ENCODE measurements around the gene CMBL. TPM values are rescaled to one million over a fixed set of nuclear protein-coding genes. Genes with fewer than 3 reads are reported as not detected.

Gene CMBL
- polyA plus RNA-seq, 3 donors, result 41.2 to 52.2 (median 41.6) TPM

DNA sequence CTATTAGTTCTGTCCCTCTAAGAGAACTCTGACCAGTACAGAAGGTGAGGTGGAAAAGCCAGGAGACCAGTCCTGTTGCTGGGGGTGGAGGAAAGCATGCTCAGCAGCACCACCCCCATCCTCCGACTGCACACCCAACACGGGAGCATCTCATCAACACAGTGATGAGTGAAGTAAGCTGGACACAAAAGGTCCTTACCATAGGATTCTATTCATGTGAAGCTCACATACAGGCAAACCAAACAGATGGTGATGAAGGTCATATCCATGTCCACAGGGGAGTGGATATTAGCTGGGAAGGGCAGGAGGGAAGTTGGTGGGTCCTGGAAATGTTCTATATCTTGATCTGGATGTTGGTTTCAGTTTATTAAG, 31.0 kb upstream of the CMBL start:
- no peak for DNase-seq (ENCODE audit: extremely low read depth in 1 of 11, low read depth in 9 of 11, low spot score in 4 of 11)

DNA sequence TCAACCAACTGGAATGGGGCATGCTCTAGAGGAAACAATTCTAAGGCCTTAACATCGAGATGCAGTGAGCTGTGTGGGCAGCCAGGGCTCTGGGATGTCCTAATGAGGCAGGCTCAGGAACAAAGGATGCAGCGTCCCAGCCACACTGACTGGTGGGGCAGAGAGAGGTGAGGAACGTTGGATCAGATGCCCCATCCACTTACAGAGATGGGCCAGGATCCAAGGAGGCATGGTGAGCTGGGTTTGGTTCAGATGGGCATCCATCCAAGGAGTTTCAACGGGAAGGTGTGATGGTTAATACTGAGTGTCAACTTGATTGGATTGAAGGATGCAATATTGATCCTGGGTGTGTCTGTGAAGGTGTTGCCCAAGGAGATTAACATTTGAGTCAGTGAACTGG, 30.3 kb upstream of the CMBL start:
- no peak for DNase-seq (ENCODE audit: extremely low read depth in 1 of 11, low read depth in 9 of 11, low spot score in 4 of 11)

DNA sequence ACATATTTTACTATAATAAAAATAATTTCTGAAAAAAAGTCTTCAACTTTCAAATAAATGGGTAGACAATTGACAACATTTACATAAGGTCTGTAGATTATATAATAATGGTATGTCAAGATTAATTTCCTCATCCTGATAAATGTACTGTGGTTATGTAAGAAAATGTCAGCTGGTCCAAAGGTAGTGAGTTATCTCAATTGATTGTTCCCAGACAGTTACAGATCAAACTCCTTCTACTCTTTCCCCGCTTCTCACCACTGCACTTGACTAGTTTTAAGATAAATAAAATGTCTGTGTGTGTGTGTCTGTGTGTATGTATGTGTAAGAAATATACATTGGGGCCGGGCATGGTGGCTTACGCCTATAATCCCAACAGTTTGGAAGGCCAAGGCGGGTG, 29.4 kb upstream of the CMBL start:
- DNase-seq (ENCODE audit: extremely low read depth in 1 of 11, low read depth in 9 of 11, low spot score in 4 of 11), result no peak

DNA sequence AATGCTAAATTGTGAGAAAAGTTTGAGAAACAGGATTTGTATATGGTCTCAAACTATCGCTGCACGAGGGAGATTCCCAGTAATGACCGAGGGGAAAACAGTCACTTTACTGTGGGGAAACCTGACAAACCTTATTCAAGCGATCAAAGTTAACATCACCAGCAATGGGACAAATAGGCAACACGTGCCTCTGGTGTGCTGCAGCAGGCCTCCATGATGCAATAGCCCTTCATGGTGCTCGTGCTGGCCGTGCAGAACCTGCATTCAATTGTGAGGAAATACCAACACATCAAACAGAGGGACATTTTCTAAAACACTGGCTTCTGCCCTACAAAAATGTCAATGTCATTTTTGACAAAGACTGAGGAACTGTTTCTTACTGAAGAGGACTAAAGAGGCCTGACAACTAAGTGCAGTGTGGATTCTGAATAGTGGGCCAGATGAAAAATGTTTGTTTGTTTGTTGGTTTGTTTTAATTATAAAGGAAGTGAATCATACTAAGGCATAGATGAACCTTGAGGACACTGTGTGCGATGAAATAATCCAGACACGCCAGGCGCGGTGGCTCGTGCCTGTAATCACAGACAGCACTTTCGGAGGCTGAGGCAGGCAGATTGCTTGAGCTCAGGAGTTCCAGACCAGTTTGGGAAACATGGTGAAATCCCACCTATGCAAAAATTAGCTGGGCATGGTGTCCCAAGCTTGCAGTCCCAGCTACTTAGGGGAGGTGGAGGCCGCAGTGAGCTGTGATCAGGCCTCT, 28.2 kb upstream of the CMBL start:
- no peak for DNase-seq (ENCODE audit: extremely low read depth in 1 of 11, low read depth in 9 of 11, low spot score in 4 of 11)

DNA sequence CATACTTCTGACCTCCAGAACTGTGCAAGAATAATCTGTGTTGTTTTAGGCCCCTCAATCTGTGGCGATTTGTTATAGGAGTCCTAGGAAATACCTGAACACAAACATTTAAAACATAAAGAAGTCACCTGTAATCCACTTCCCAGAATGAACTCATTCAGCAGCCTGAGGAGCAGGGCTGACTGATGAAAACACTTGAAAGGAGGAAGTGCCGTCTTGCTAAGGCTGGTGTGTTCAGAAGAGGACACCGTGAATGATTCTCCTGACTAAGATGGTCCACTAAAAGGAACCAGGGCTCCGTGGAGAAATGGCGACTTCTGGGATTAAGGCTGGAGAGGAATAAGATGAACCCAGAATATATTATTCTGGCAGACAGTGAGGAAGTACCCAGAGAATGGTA, 27.1 kb upstream of the CMBL start:
- no peak for DNase-seq (ENCODE audit: extremely low read depth in 1 of 11, low read depth in 9 of 11, low spot score in 4 of 11)

DNA sequence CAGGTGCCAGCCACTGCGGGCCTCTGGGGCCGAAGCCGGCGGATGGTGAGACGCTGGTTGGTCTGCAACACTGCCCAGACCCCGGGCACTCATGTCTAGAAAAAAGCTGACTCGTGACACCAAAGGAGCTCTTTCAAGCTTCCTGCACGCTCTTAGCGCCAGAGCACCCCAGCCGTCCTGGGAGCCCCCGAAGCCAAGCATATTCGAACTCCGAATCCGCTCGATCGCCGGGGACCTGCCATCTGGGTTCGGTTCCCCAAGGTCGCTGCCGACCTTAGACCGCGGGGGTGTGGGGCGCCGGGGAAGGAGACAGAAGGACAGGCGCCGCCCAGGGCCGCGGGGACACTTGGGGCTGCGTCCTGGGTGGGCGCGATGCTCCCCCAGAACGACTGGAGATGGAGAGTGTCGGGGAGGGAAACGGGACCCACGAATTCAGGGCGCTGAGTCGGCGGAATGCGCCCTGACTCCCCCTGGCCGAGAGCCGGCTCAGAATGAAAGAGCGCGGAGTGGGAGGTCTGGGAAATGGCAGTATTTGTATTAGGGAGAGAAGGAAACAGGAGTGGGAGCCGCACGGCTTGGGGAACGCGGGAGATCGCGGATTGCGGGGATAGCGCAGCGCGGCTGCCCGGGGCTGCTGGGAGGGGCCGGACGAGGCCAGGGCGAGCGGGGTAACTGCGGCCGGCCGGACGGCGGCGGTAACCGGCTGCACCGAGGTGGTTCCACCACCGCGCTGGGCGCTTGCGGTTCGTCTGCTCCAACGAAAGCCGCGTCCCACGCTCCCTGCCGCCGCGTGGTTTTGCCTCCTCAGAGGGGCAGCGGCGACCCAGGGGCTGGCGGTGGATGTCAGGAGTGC, 25.7 kb upstream of the CMBL start:
- no peak for DNase-seq (ENCODE audit: extremely low read depth in 1 of 11, low read depth in 9 of 11, low spot score in 4 of 11)

DNA sequence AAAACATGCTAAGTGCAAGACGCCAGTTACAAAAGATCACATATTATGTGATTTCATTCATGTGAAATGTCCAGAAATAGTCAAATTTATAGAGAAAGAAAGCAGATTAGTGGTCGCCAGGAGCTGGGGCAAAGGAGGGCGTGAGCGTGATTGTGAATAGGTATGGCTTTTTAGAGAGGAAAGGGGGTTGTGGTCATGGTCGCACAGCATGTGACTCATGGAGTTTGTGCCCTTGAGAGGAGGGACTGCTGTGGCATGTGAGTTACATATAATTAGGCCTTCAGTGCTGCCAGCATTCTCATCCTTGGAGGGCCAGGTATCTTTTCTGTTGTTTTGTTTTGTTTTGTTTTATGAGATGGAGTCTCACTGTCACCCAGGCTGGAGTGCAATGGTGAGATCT, 24.6 kb upstream of the CMBL start:
- no peak for DNase-seq (ENCODE audit: extremely low read depth in 1 of 11, low read depth in 9 of 11, low spot score in 4 of 11)

DNA sequence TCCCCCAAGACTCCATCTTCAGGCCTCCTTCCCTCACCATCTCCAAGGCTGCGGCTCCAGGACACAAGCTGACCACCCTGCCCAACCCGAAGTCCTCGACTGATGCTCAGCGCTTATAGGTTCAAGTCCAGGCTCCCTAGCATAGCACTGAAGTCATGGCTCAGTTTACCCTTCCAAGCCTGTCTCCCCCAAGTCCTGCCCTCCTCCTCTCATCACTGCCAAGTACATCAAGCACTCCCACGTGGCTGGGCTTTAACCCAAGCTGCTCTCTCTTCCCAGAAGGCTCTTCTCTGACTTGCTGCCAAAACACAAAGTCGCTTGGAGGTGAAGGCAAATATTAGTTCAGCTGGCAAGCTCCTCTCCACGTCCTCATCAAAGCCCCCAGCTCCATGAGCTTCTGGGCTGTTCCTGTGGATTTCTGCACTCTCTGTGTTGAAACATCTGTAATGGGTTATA, 23.7 kb upstream of the CMBL start:
- DNase-seq (ENCODE audit: extremely low read depth in 1 of 11, low read depth in 9 of 11, low spot score in 4 of 11), result peak in 5 of 11 donors; percentile 70 to 89 (median 76)

DNA sequence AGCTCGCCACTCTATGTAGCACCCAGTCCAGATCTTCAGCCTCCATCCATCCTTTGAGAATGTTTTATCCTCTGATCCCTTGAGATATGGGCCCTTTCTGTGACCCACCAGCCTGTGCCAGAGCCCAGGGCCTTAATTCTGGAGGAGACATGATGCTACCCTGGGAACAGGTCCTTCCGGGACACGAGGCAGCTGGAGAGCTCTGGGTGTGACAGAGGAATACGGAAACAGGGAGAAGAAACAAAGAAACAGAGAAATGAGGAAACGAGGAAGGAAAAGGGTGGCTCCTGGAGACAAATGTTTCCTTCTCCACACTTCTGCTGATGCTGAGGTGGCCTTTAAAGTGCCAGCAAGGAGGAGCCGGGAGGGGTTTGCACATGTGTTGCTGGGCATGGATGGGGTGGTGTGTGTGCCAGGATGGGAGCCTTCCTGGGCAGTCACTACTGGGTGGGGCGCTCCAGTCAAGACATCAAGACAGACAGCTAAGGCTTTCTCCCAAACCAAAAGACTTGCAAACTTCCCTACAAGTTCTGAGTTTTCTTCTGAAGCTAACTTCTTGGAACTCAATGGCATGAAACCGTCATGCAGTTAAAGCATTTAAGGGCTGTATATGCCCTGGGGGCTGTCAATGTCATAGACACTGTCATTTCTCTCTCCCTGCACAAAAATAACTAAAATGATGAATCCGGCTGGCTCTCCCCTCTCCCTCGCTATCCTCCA, 23.0 kb upstream of the CMBL start:
- DNase-seq (ENCODE audit: extremely low read depth in 1 of 11, low read depth in 9 of 11, low spot score in 4 of 11), result no peak

DNA sequence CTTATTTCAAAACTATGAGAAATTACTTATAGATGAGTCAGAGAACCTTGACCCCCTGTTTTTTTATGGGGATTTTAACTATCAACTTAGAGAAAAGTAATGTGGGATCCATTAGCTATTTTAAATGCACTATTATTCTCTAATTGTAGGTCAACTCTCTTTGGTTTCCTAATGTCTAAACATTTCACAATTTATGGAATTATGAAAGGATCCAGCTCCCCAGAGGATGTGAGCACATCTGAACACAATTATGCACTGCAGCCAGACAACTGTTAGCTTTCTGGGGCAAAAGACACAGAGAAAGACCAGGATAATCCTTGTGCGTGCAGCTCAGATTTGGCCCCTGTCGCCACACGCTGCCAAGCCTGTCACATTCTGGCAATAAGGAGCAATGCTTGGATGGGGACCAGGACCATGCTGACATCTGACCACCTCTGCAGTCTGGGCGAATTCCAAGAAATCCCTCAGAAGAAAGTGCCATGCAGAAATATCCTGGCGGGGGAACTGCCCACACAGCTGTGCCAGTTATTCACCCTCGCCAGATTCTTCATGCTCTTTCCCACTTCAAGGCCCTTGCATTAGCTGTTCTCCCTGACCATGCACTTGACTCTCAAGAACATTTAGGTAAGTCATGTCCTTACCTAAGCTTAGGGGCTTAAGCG, 22.2 kb upstream of the CMBL start:
- DNase-seq (ENCODE audit: extremely low read depth in 1 of 11, low read depth in 9 of 11, low spot score in 4 of 11), result no peak

DNA sequence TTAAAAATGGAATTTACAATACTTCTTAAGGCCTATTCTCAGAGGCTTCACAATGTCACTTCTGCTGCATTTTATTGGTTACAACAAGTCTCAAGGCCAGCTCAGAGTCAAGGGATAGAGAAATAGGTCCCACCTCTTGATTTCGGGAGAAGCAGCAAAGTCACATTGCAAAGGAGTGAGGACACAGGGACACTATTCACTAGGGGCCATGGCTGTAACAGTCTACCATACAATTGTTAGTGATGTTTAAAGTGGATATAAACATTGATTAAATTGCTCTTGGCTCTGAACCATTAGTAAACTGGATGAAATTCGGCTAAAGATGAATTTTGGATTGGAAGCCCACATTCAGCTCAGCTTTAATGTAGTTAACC, 21.7 kb upstream of the CMBL start:
- no peak for DNase-seq (ENCODE audit: extremely low read depth in 1 of 11, low read depth in 9 of 11, low spot score in 4 of 11)

DNA sequence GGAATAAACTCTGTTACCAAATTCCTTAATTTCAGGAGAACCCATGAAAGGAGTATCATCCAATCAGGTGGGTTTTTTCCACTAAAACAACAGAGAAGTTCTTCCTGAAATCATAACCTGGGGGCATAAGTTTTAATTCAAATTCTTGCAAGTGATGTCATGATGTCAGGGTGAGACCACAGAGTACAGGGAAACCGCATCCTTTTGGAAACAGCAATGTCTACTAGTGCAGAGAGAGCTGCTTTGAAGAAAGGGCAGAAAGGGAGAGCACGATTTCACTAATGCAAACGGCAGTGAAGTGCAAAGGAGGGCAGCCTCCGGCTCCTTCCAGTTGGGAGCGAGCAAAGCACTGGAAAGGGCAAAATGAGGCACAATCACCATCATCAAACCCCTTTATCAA, 20.6 kb upstream of the CMBL start:
- no peak for DNase-seq (ENCODE audit: extremely low read depth in 1 of 11, low read depth in 9 of 11, low spot score in 4 of 11)

DNA sequence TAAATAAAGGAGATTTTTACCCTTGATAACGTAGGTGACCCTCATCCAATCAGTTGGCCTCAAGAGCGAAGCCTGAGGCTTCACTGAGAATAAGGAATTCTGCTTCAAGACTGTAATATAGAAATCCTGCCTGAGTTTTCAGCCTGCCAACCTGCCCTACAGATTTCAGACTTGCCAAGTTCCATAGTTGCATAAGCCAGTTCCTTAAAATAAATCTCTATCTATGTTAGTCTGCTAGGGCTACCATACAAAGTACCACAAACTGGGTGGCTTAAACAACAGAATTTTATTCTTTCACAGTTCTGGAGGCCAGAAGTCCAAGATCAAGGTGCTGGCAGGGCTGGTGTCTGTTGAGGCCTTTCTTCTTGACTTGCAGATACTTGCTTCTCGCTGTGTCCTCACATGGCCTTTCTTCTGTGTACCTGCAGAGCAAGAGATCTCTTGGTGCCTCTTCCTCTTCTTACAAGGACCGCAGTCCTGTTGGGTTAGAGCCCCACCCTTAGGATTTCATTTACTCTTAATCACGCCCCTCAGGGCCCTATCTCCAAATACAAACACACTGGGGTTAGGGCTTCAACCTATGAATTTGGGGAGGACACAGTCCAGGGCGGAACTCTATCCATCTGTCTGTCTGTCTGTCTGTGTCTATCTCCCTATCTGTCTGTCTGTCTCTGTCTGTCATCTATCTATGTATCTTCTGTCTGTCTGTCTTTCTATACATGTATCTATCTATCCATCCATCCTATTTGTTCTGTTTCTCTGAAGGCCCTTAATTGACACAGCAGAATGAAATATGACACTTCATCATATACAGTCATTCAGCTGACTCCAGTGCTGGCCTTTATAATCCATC, 17.0 kb upstream of the CMBL start:
- DNase-seq (ENCODE audit: extremely low read depth in 1 of 11, low read depth in 9 of 11, low spot score in 4 of 11), result no peak

DNA sequence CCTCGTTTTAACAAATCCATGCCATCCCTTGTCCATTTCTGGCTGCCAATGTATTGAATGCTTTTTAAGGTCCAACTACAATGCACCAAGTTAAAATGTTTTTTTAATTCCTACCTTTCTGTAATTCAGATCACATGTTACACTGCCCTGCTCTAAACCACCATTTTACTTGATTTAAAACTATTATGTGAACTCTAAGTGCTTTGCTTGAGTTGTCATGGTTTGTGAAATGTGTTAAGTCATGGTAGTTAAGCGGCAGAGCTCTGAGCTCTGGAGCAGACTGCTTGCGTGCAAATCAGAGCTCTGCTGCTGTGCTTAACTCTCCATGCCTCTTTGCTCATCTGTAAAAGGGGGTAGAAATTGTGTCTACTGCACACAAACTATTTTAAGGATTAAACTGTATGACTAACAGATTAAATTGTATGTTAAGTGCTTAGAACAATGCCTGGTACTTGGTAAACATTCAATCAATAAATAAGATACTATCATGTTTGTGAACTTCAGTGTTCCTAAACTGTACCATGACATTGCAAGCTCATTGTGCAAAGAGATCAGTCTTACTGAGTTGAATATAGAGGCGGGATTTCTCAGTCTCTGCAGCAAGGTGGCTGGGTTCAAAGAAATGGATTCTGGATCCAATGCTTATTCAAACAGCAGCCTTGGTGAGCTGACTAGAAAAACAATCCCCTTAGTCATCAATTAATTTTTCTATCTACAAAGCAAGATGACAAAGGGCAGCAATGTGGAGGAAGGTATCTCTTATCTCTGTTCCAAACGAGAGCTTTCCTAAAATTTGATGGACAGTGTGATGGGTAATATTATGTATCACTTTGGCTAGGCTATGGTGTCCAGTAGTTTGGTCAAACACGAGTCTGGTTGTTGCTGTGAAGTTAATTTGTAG, 16.1 kb upstream of the CMBL start:
- DNase-seq (ENCODE audit: extremely low read depth in 1 of 11, low read depth in 9 of 11, low spot score in 4 of 11), result no peak

DNA sequence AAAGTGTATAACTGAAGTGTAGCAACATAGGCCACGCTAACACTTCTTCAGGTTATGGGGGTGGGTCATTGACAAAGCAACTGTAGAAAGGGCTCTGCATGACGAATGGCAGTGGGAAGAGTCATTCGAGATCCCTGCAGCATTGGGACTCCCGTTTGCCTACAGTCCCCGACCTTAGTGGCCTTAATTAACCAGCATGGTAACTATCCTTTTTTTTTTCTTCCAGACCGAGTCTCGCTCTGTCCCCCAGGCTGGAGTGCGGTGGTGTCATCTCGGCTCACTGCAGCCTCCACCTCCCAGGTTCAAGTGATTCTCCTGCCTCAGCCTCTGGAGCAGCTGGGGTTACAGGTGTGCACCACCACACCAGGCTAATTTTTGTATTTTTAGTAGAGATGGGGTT, 14.2 kb upstream of the CMBL start:
- DNase-seq (ENCODE audit: extremely low read depth in 1 of 11, low read depth in 9 of 11, low spot score in 4 of 11), result no peak

DNA sequence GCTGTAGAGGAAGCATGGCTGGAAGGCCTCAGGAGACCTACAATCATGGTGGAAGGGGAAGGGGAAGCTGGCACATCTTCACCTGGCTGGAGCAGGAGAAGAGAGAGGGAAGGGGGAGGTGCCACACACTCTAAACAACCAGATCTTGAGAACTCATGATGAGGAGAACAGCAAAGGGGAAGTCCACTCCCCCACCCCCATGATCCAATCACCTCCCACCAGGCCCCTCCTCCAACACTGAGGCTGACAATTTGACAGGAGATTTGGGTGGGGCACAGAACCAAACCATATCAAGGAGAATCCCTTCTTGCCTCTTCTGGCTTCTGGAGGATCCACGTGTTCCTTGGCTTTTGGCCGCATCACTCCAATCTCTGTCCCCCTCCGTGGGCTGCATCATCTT, 13.1 kb upstream of the CMBL start:
- no peak for DNase-seq (ENCODE audit: extremely low read depth in 1 of 11, low read depth in 9 of 11, low spot score in 4 of 11)

DNA sequence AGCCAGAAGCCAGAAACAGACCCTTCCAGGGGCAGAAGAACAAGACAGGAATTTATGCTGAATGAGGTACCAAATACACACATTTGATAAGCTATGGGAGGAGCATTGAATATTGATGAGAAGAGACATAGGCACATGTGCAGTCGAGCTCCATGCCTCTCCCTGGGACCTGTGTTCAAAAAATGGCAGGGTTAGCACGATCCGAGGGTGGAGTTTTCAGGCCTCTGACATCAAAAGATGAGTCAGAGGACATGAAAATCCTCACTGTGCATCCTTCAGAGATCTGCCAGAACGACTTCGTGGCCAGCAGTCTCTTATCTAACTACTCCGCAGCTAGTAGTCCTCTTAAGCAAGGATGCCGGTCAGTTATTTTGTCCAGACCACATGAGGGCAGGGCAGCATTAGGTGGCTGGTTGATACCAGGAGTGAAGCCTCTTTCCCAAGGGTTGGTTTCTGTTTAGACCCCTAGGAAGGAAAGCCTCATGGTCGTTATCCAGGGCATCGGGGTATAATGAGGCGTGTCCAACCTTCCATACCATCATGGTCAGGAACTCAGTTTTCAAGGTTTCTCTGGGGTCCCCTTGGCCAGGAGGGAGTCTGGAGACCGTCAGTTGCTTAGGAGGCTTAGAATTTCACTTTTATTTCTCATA, 11.6 kb upstream of the CMBL start:
- DNase-seq (ENCODE audit: extremely low read depth in 1 of 11, low read depth in 9 of 11, low spot score in 4 of 11), result no peak

Data from renal cortex interstitium (tissue), 11 donors.